ENCODE measurements around the gene DUSP10.

Gene DUSP10

GRCh38 chr1:221711656-221712055 is 30.2 kb downstream of the DUSP10 start:
- DNase-seq = no peak

- no peak for DNase-seq
These were observed 30.8 kb downstream of the DUSP10 start for GRCh38 chr1:221711063-221711577.

GRCh38 chr1:221709854-221710253 is 32.0 kb downstream of the DUSP10 start:
- DNase-seq = no peak

- DNase-seq = peak; percentile 38
These were observed 32.9 kb downstream of the DUSP10 start for GRCh38 chr1:221708987-221709386.

- no peak for DNase-seq
These were observed 33.8 kb downstream of the DUSP10 start for GRCh38 chr1:221708076-221708571.

GRCh38 chr1:221706876-221707582 is 34.9 kb downstream of the DUSP10 start:
- DNase-seq = no peak

GRCh38 chr1:221706191-221706590 is 35.7 kb downstream of the DUSP10 start:
- no peak for DNase-seq

- no peak for DNase-seq
These were observed 37.6 kb downstream of the DUSP10 start for GRCh38 chr1:221704306-221704705.

- no peak for DNase-seq
These were observed 40.2 kb downstream of the DUSP10 start for GRCh38 chr1:221701570-221702186.

- DNase-seq = no peak
These were observed 40.9 kb downstream of the DUSP10 start for GRCh38 chr1:221700948-221701347.

GRCh38 chr1:221700536-221700935 is 41.4 kb downstream of the DUSP10 start:
- no peak for DNase-seq

GRCh38 chr1:221699978-221700519 is 41.8 kb downstream of the DUSP10 start:
- no peak for DNase-seq

- no peak for DNase-seq
These were observed 42.3 kb downstream of the DUSP10 start for GRCh38 chr1:221699577-221699976.

- DNase-seq = no peak
These were observed 43.1 kb downstream of the DUSP10 start for GRCh38 chr1:221698579-221699349.

GRCh38 chr1:221697923-221698425 is 43.9 kb downstream of the DUSP10 start:
- DNase-seq = no peak

GRCh38 chr1:221696718-221697461 is 45.0 kb downstream of the DUSP10 start:
- no peak for DNase-seq

- DNase-seq = no peak
These were observed 45.9 kb downstream of the DUSP10 start for GRCh38 chr1:221696027-221696426.

GRCh38 chr1:221695301-221695700 is 46.6 kb downstream of the DUSP10 start:
- no peak for DNase-seq

- no peak for DNase-seq
These were observed 47.8 kb downstream of the DUSP10 start for GRCh38 chr1:221694109-221694508.

GRCh38 chr1:221693087-221693486 is 48.8 kb downstream of the DUSP10 start:
- no peak for DNase-seq

GRCh38 chr1:221692643-221693042 is 49.2 kb downstream of the DUSP10 start:
- DNase-seq = no peak

- no peak for DNase-seq
These were observed 50.6 kb downstream of the DUSP10 start for GRCh38 chr1:221691261-221691660.
